ENCODE data around the gene CCT2. TPM values are rescaled to one million over a fixed set of nuclear protein-coding genes. Genes with fewer than 3 reads are reported as not detected.

Gene CCT2
- total RNA-seq, 2 experiments from 2014 or later: 131 to 135 TPM

GRCh38 chr12:69569236-69569635 lies 16.0 kb upstream of the CCT2 start:
- ChIA-PET CTCF (interaction anchor here (0.5 to 5.3 kb wide), 7 partner anchors 10 to 560 kb away, joined by 3 to 63 read pairs (median 20); no protein-coding TSS in a partner anchor), POLR2A (interaction anchor here (0.7 kb wide), 1 partner anchor 238 kb away, joined by 3 read pairs; no protein-coding TSS in a partner anchor)
- Mint-ChIP-seq H3K4me3 (no peak overlapping the region), H3K36me3 (ENCODE audit: low read depth) (peaks cover 21% of the 10 kb centered on the region), H3K9me3 (no peaks in the 10 kb centered on the region), H3K27ac (no peak overlapping the region), H3K27me3 (no peaks in the 10 kb centered on the region), H3K4me1 (peaks cover 3% of the 10 kb centered on the region)
- no peak for DNase-seq

- no peak for DNase-seq
- ChIA-PET POLR2A (interaction anchor here (0.7 to 1.3 kb wide), 3 partner anchors 208 to 239 kb away, joined by 3 read pairs; no protein-coding TSS in a partner anchor), CTCF (interaction anchor here (1.2 to 5.3 kb wide), 18 partner anchors 8 to 414 kb away, joined by 3 to 63 read pairs (median 8); partner anchors contain the start of genes CCT2 and FRS2)
- peaks cover 3% of the 10 kb centered on the region for H3K4me1 Mint-ChIP-seq
- H3K9me3 Mint-ChIP-seq: no peaks in the 10 kb centered on the region
- no peak overlapping the region for H3K4me3 Mint-ChIP-seq
- H3K27ac Mint-ChIP-seq: no peak overlapping the region
- peaks cover 28% of the 10 kb centered on the region for H3K36me3 Mint-ChIP-seq (ENCODE audit: low read depth)
- H3K27me3 Mint-ChIP-seq: no peaks in the 10 kb centered on the region
Observed at GRCh38 chr12:69570000-69570516, 15.2 kb upstream of the CCT2 start.

GRCh38 chr12:69570545-69571399 lies 14.5 kb upstream of the CCT2 start:
- Mint-ChIP-seq H3K4me1 (peaks cover 3% of the 10 kb centered on the region), H3K27ac (no peak overlapping the region), H3K4me3 (no peak overlapping the region), H3K27me3 (no peaks in the 10 kb centered on the region), H3K9me3 (no peaks in the 10 kb centered on the region), H3K36me3 (ENCODE audit: low read depth) (peaks cover 28% of the 10 kb centered on the region)
- POLR2A ChIA-PET: interaction anchor here (0.6 to 1.3 kb wide), 4 partner anchors 92 to 281 kb away, joined by 3 read pairs; no protein-coding TSS in a partner anchor
- CTCF ChIA-PET: interaction anchor here (0.6 to 5.3 kb wide), 24 partner anchors 8 to 415 kb away, joined by 3 to 63 read pairs (median 6); partner anchors contain the start of genes CCT2 and FRS2
- peak; percentile 49 for DNase-seq

GRCh38 chr12:69575346-69575745 lies 9.9 kb upstream of the CCT2 start:
- ChIA-PET POLR2A (no interaction called here), CTCF (no interaction called here)
- DNase-seq: no peak
- Mint-ChIP-seq H3K4me1 (peaks cover 5% of the 10 kb centered on the region), H3K9me3 (no peaks in the 10 kb centered on the region), H3K36me3 (ENCODE audit: low read depth) (peaks cover 22% of the 10 kb centered on the region), H3K27me3 (no peaks in the 10 kb centered on the region), H3K27ac (no peak overlapping the region), H3K4me3 (no peak overlapping the region)

- Mint-ChIP-seq H3K27me3 (no peaks in the 10 kb centered on the region), H3K4me1 (peaks cover 5% of the 10 kb centered on the region), H3K4me3 (no peak overlapping the region), H3K36me3 (ENCODE audit: low read depth) (peaks cover 14% of the 10 kb centered on the region), H3K9me3 (no peaks in the 10 kb centered on the region), H3K27ac (no peak overlapping the region)
- ChIA-PET POLR2A (no interaction called here), CTCF (interaction anchor here (2.5 kb wide), 1 partner anchor 8 kb away, joined by 20 read pairs; no protein-coding TSS in a partner anchor)
- DNase-seq: no peak
Observed at GRCh38 chr12:69578283-69578682, 7.0 kb upstream of the CCT2 start.

- Mint-ChIP-seq H3K9me3 (no peaks in the 10 kb centered on the region), H3K27me3 (no peaks in the 10 kb centered on the region)
- POLR2A ChIA-PET: no interaction called here
Observed at GRCh38 chr12:69579029-69579428, 6.2 kb upstream of the CCT2 start.

GRCh38 chr12:69580074-69580473 lies 5.2 kb upstream of the CCT2 start:
- no peak for DNase-seq
- no peaks in the 10 kb centered on the region for H3K9me3 Mint-ChIP-seq
- H3K27me3 Mint-ChIP-seq: no peaks in the 10 kb centered on the region
- H3K4me3 Mint-ChIP-seq: no peak overlapping the region
- POLR2A ChIA-PET: no interaction called here
- CTCF ChIA-PET: interaction anchor here (0.6 to 2.5 kb wide), 3 partner anchors 10 to 424 kb away, joined by 4 to 20 read pairs (median 5); no protein-coding TSS in a partner anchor
- H3K36me3 Mint-ChIP-seq (ENCODE audit: low read depth): no peaks in the 10 kb centered on the region
- H3K4me1 Mint-ChIP-seq: peaks cover 12% of the 10 kb centered on the region
- no peak overlapping the region for H3K27ac Mint-ChIP-seq

More at GRCh38 chr12:69579029-69579428, 6.2 kb upstream of the CCT2 start:
- H3K36me3 Mint-ChIP-seq (ENCODE audit: low read depth): peaks cover 9% of the 10 kb centered on the region
- H3K4me3 Mint-ChIP-seq: no peak overlapping the region
- no peak overlapping the region for H3K27ac Mint-ChIP-seq
- DNase-seq: no peak
- H3K4me1 Mint-ChIP-seq: peaks cover 8% of the 10 kb centered on the region
- CTCF ChIA-PET: interaction anchor here (2.5 kb wide), 1 partner anchor 9 kb away, joined by 20 read pairs; no protein-coding TSS in a partner anchor

- no peak for DNase-seq
- H3K27ac Mint-ChIP-seq: no peak overlapping the region
- no peak overlapping the region for H3K4me3 Mint-ChIP-seq
- no peaks in the 10 kb centered on the region for H3K27me3 Mint-ChIP-seq
- H3K36me3 Mint-ChIP-seq (ENCODE audit: low read depth): peaks cover 17% of the 10 kb centered on the region
- POLR2A ChIA-PET: no interaction called here
- peaks cover 24% of the 10 kb centered on the region for H3K4me1 Mint-ChIP-seq
- CTCF ChIA-PET: no interaction called here
- H3K9me3 Mint-ChIP-seq: no peaks in the 10 kb centered on the region
Observed at GRCh38 chr12:69583203-69583602, 2.1 kb upstream of the CCT2 start.

- ChIA-PET POLR2A (interaction anchor here (0.7 to 1.2 kb wide), 2 partner anchors 10 to 12 kb away, joined by 3 read pairs; no protein-coding TSS in a partner anchor), CTCF (no interaction called here)
- Mint-ChIP-seq H3K4me3 (no peak overlapping the region), H3K4me1 (peaks cover 42% of the 10 kb centered on the region), H3K9me3 (no peaks in the 10 kb centered on the region), H3K36me3 (ENCODE audit: low read depth) (peaks cover 62% of the 10 kb centered on the region), H3K27me3 (no peaks in the 10 kb centered on the region), H3K27ac (no peak overlapping the region)
- DNase-seq: no peak
Observed at GRCh38 chr12:69588527-69588926, 3.3 kb downstream of the CCT2 start.

GRCh38 chr12:69589082-69589481 lies 3.8 kb downstream of the CCT2 start:
- DNase-seq: no peak
- Mint-ChIP-seq H3K27me3 (no peaks in the 10 kb centered on the region), H3K27ac (no peak overlapping the region), H3K9me3 (no peaks in the 10 kb centered on the region), H3K4me1 (peaks cover 40% of the 10 kb centered on the region), H3K4me3 (no peak overlapping the region), H3K36me3 (ENCODE audit: low read depth) (peaks cover 68% of the 10 kb centered on the region)
- ChIA-PET POLR2A (interaction anchor here (0.7 to 1.2 kb wide), 2 partner anchors 9 to 13 kb away, joined by 3 read pairs; no protein-coding TSS in a partner anchor), CTCF (interaction anchor here (1.0 kb wide), 1 partner anchor 17 kb away, joined by 3 read pairs; no protein-coding TSS in a partner anchor)

- Mint-ChIP-seq H3K4me3 (no peak overlapping the region), H3K27me3 (no peaks in the 10 kb centered on the region), H3K27ac (no peak overlapping the region), H3K36me3 (ENCODE audit: low read depth) (peaks cover 74% of the 10 kb centered on the region), H3K9me3 (no peaks in the 10 kb centered on the region), H3K4me1 (peaks cover 14% of the 10 kb centered on the region)
- DNase-seq: no peak
- CTCF ChIA-PET: interaction anchor here (0.7 kb wide), 1 partner anchor 55 kb away, joined by 3 read pairs; no protein-coding TSS in a partner anchor
- POLR2A ChIA-PET: no interaction called here
Observed at GRCh38 chr12:69595689-69596088, 10.4 kb downstream of the CCT2 start.

- no peak for DNase-seq
- CTCF ChIA-PET: interaction anchor here (1.1 kb wide), 1 partner anchor 28 kb away, joined by 4 read pairs; no protein-coding TSS in a partner anchor
- Mint-ChIP-seq H3K27me3 (no peaks in the 10 kb centered on the region), H3K36me3 (ENCODE audit: low read depth) (peaks cover 78% of the 10 kb centered on the region), H3K4me3 (no peak overlapping the region), H3K27ac (no peak overlapping the region), H3K4me1 (peaks cover 6% of the 10 kb centered on the region), H3K9me3 (no peaks in the 10 kb centered on the region)
- POLR2A ChIA-PET: interaction anchor here (0.8 to 1.3 kb wide), 2 partner anchors 9 to 12 kb away, joined by 3 read pairs; no protein-coding TSS in a partner anchor
Observed at GRCh38 chr12:69598174-69598753, 13.0 kb downstream of the CCT2 start.
